NB4 (cell line): ENCODE measurements around the gene ASIC3.

Source experiments
- MYC ChIP-seq: IDR thresholded peaks from 2 replicates; pipeline ENCODE4 v1.6.1; 2011; ENCODE audit warnings: low read depth, low read length
- TF ChIP-seq, protein P1 (sequence below): IDR thresholded peaks from one replicate; pipeline ENCODE4 v1.5.1; 2012; ENCODE audit warnings: low read depth, low read length

DNA sequence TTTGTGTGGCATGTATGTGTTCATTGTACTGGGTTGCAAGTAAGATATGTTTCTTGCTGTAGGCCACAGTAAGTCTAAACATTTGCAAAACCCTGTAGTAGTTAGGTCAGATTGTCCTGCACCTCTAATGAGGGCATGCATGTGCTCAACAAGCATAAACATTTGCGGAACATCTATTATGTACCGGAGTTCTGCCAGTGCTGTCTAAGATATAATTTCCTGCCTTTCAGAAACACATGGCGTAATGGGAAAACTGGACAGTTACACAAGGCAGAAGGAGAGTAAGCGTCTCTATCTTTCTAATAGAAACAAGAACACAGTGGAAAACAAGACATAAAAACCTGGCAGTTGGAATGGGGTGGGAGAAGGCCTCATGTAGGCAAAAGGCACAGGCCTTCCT is 17.3 kb upstream of the ASIC3 start:
- no peak for TF ChIP-seq MYC
- TF ChIP-seq, protein P1, sequence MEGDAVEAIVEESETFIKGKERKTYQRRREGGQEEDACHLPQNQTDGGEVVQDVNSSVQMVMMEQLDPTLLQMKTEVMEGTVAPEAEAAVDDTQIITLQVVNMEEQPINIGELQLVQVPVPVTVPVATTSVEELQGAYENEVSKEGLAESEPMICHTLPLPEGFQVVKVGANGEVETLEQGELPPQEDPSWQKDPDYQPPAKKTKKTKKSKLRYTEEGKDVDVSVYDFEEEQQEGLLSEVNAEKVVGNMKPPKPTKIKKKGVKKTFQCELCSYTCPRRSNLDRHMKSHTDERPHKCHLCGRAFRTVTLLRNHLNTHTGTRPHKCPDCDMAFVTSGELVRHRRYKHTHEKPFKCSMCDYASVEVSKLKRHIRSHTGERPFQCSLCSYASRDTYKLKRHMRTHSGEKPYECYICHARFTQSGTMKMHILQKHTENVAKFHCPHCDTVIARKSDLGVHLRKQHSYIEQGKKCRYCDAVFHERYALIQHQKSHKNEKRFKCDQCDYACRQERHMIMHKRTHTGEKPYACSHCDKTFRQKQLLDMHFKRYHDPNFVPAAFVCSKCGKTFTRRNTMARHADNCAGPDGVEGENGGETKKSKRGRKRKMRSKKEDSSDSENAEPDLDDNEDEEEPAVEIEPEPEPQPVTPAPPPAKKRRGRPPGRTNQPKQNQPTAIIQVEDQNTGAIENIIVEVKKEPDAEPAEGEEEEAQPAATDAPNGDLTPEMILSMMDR, result no peak
